Measurements from ENCODE around the gene NHEJ1. TPM values are rescaled to one million over a fixed set of nuclear protein-coding genes. Genes with fewer than 3 reads are reported as not detected.

The NHEJ1 gene
- total and polyA plus RNA-seq, 9 of the 15 experiments (the other 6 are each of a cell fraction or from before 2014, with no cell fraction given) = 9.0 to 23.7 (median 13.9) TPM

DNA sequence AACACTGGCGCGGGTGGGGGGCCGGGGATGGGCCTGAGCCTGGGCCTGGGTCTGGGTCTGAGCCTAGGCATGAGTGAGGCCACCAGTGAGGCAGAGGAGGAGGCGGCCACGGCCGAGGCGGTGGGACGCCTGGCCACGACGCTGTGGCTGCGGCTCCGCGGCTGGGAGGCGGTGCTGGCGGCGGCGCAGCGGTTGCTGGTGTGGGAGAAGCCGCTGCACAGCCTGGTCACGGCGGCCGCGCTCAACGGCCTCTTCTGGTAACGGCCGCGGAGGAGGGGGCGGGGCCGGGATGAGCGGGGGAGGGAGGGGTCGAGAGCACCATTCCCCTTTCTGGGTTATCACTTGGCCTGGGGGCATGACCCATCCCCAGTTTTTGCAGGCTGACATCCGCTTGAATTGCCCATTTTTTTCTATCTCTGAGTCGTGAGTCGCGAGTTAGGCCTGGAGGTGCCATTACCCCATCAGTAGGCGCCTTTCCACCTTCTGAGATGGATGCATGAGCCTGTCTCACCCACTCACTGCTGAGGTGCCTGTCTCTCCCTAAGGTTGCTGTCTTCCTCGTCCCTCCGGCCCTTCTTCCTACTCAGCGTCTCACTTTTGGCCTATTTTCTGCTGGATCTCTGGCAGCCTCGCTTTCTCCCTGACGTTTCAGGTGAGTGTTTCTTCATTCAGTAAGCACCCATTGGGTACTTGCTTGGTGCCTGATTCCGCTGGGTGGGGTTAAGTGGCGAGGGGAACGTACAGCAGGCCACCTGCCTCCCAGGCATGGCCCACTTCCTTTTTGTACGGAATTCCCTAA, 18.0 kb upstream of the NHEJ1 start (continued):
- TF ChIP-seq ZNF512 (tag; IDR thresholded peaks at IDR 0.05) (no peak), ZNF224 (CRISPR knock-in tag; IDR thresholded peaks at IDR 0.05) (no peak), VEZF1 (CRISPR knock-in tag; IDR thresholded peaks at IDR 0.05) (peak; percentile 83), RBBP5 (IDR thresholded peaks at IDR 0.05; ENCODE audit: borderline replicate concordance, insufficient read depth, low read length, poor library complexity, severe bottlenecking) (peak; percentile 25), HSF4 (CRISPR knock-in tag; IDR thresholded peaks at IDR 0.05; ENCODE audit: borderline replicate concordance) (no peak), HMGN3 (IDR thresholded peaks at IDR 0.05; ENCODE audit: borderline replicate concordance, extremely low read depth, insufficient read length, low read depth, low read length) (peak; percentile 9), UBTF (IDR thresholded peaks at IDR 0.05; ENCODE audit: borderline replicate concordance in 1 of 2, low read depth in 2 of 2, low read length in 2 of 2) (peak in 1 of 2 experiments; percentile 10; a peak in 1 of 4 replicates), ZNF445 (CRISPR knock-in tag; IDR thresholded peaks at IDR 0.05; ENCODE audit: low read depth) (no peak), SPI1 (IDR thresholded peaks at IDR 0.05; ENCODE audit: borderline replicate concordance, low read depth, low read length) (0 out of 2 replicates have a peak, but pooled peaks have one; percentile 7), HNRNPH1 (optimal IDR thresholded peaks at IDR 0.05; ENCODE audit: low read depth, low read length) (no peak), PHF8 (IDR thresholded peaks at IDR 0.05; ENCODE audit: borderline replicate concordance, low read length) (peak; percentile 57; the same call in 1 of the 2 replicates), TFE3 (CRISPR knock-in tag; IDR thresholded peaks at IDR 0.05) (no peak)

All from K562 (cell line).